Retinal pigment epithelial cell (primary cell): Measurements from ENCODE around the gene C10orf67.

ENCODE experiments used
- DNase-seq: peaks from one replicate; pipeline ENCODE4 v3.0.0-alpha.2; 2010; ENCODE audit warnings: low read depth
- H3K4me3 ChIP-seq: 2 replicates; pipeline ENCODE4 v1.5.1; 2011; ENCODE audit warnings: mild to moderate bottlenecking, low read length, control low read depth, moderate library complexity
- CTCF ChIP-seq: conservative IDR thresholded peaks from 2 replicates; pipeline ENCODE4 v1.5.1; 2011; ENCODE audit warnings: low read depth, low read length, control low read depth, inconsistent platforms

The C10orf67 gene

GRCh38 chr10:23338155-23338828 lies 6.3 kb downstream of the C10orf67 start:
- TF ChIP-seq CTCF: peak; percentile 26
- no peak for DNase-seq

DNA sequence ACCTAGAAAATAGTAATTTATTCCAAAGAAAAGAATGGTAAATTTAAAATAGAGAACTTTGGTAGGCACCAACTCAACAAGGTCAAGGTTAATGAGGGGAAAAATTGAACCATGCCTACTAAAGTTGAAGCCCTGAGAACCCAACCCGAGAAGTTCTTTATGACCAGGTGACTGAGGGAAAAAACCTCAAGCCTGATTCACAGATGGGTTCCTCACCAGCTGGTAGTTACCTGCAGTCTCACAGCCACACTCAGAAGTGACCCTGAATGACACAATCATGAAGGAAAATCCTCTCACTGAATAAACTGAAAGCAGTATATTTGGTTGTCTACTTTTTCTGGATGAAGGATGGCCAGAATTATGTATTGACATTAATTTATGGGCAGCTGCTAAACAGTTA lies 7.0 kb downstream of the C10orf67 start:
- TF ChIP-seq CTCF: no peak
- H3K4me3 ChIP-seq: no peak overlapping the region
- DNase-seq: no peak

More at GRCh38 chr10:23338155-23338828, 6.3 kb downstream of the C10orf67 start:
- no peak overlapping the region for H3K4me3 ChIP-seq

DNA sequence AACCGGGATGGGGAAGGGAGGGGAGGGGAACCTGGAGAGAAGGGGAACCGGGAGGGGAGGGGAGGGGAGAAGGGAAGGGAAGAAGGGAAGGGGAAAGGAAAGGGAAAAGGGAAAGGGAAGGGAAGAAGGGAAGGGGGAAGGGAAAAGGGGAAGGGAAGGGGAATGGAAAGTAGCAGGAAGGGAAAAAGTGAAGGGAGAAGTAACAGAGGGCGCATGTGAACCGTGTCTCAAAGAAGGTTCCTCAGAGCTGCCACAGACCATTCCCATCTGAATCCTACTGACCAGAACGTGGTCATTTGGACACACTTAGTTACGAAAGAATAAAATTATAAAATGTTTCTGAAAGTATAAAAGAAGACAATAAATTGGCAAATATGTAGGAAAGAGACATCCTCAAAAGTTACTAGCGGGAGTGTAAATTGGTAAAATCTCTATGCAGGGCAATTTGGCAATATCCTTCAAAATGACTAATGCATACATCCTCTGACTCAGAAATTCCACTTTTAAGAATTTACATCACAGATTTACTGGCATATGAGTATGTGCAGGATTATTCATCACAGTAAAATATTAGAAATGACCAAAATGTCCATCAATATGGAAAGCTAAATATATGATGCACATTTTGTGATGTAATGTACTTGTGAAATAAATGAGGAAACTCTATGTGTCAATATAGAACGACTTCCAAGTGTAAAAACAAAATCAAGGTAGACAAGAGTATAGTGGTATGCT lies 12.9 kb downstream of the C10orf67 start:
- no peak for DNase-seq
- TF ChIP-seq CTCF: no peak
- H3K4me3 ChIP-seq: no peak overlapping the region

DNA sequence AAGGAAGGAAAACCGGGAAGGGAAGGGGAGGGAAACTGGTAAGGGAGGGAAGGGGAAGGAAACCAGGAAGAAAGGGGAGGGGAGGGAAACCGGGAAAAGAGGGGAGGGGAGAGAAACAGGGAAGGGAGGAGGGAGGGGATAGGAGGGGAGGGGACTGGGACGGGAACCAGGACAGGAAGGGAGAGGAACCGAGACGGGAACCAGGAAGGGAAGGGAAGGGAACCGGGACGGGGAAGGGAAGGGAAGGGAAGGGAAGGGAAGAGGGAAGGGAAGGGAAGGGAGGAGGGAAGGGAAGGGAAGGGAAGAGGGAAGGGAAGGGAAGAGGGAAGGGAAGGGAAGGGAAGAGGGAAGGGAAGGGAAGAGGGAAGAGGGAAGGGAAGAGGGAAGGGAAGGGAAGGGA lies 13.6 kb downstream of the C10orf67 start:
- DNase-seq: no peak
- H3K4me3 ChIP-seq: no peak overlapping the region
- no peak for TF ChIP-seq CTCF

GRCh38 chr10:23326544-23327307 lies 17.9 kb downstream of the C10orf67 start:
- TF ChIP-seq CTCF: no peak
- no peak for DNase-seq
- no peak overlapping the region for H3K4me3 ChIP-seq

DNA sequence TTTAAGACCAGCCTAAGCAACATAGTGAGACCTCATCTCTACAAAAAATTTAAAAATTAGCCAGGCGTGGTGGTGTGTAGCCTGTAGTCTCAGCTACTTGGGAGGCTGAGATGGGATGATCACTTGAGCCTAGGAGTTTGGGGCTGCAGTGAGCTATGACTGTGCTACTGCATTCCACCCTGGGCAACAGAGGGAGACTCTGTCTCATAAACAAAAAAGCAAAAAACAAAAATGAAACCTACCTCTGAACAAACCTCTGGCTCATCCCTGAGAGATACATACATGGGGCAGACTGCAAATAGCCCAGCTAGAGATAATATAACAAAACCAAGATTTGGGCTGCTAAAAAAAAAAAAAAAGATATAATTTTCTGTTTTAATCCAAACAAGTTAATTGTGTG lies 19.5 kb downstream of the C10orf67 start:
- no peak overlapping the region for H3K4me3 ChIP-seq
- TF ChIP-seq CTCF: no peak
- DNase-seq: no peak

DNA sequence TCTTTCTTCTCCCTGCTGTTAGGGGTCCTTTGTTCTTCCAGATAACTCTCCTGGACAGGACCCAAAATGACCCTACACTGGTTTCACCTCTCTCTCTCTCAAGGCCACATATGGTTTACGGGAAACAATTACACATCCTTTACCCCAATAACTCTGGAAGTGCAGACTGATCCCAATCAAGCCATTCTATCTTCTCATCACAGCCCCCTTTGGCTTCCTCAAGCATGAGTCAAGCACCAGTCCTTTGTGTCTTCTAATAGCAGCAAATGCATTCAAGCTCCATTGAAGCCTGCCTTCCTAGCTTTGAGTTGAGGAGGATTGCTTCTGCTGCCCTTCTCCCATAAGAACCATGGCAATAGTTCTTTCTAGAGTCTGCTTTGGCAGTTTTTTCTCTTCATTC lies 20.2 kb downstream of the C10orf67 start:
- no peak overlapping the region for H3K4me3 ChIP-seq
- DNase-seq: no peak
- TF ChIP-seq CTCF: no peak
